Superior temporal gyrus (tissue), 1 donor: ENCODE results near the gene RUFY1.
"Not testable (repeated sequence)": the region's sequence is repeated elsewhere in the genome, so short reads cannot be mapped to it uniquely, and the experiment has no call there.

Source experiments
- DNase-seq: peaks from one replicate; pipeline ENCODE4 v3.0.0-alpha.2; 2016; ENCODE audit errors: extremely low spot score

The RUFY1 gene

GRCh38 chr5:179550511-179551342 lies at the start of gene RUFY1:
Gene RUFY1, plus strand, starts transcription at chr5:179550554. Its CDS starts 16 bp downstream, at chr5:179550570.
- DNase-seq: peak; percentile 75

- DNase-seq: not testable (repeated sequence)
Observed at GRCh38 chr5:179501997-179502396, 48.4 kb upstream of the RUFY1 start.

GRCh38 chr5:179502420-179502819 lies 47.9 kb upstream of the RUFY1 start:
- not testable (repeated sequence) for DNase-seq

GRCh38 chr5:179504191-179504590 lies 46.2 kb upstream of the RUFY1 start:
- DNase-seq: no peak

- DNase-seq: no peak
Observed at GRCh38 chr5:179504600-179505396, 45.6 kb upstream of the RUFY1 start.

GRCh38 chr5:179505636-179506261 lies 44.6 kb upstream of the RUFY1 start:
- no peak for DNase-seq

GRCh38 chr5:179509239-179509638 lies 41.1 kb upstream of the RUFY1 start:
- no peak for DNase-seq

- DNase-seq: no peak
Observed at GRCh38 chr5:179509845-179510244, 40.5 kb upstream of the RUFY1 start.

- DNase-seq: no peak
Observed at GRCh38 chr5:179512452-179513000, 37.8 kb upstream of the RUFY1 start.

- not testable (repeated sequence) for DNase-seq
Observed at GRCh38 chr5:179515501-179515900, 34.9 kb upstream of the RUFY1 start.

- DNase-seq: no peak
Observed at GRCh38 chr5:179516221-179516620, 34.1 kb upstream of the RUFY1 start.

GRCh38 chr5:179517746-179518145 lies 32.6 kb upstream of the RUFY1 start:
- DNase-seq: not testable (repeated sequence)

- DNase-seq: not testable (repeated sequence)
Observed at GRCh38 chr5:179518369-179518768, 32.0 kb upstream of the RUFY1 start.

GRCh38 chr5:179519416-179520070 lies 30.8 kb upstream of the RUFY1 start:
- not testable (repeated sequence) for DNase-seq

- not testable (repeated sequence) for DNase-seq
Observed at GRCh38 chr5:179522107-179522506, 28.2 kb upstream of the RUFY1 start.

- no peak for DNase-seq
Observed at GRCh38 chr5:179526978-179527377, 23.4 kb upstream of the RUFY1 start.

GRCh38 chr5:179530069-179530998 lies 20.0 kb upstream of the RUFY1 start:
- DNase-seq: no peak

GRCh38 chr5:179533024-179533423 lies 17.3 kb upstream of the RUFY1 start:
- no peak for DNase-seq

- no peak for DNase-seq
Observed at GRCh38 chr5:179533907-179534306, 16.4 kb upstream of the RUFY1 start.

- DNase-seq: no peak
Observed at GRCh38 chr5:179534431-179534830, 15.9 kb upstream of the RUFY1 start.
